Measurements from ENCODE around the gene PHLDB1.
A peak's percentile ranks its signal among the peaks of the same experiment; 100 is the strongest.

PHLDB1 gene

DNA sequence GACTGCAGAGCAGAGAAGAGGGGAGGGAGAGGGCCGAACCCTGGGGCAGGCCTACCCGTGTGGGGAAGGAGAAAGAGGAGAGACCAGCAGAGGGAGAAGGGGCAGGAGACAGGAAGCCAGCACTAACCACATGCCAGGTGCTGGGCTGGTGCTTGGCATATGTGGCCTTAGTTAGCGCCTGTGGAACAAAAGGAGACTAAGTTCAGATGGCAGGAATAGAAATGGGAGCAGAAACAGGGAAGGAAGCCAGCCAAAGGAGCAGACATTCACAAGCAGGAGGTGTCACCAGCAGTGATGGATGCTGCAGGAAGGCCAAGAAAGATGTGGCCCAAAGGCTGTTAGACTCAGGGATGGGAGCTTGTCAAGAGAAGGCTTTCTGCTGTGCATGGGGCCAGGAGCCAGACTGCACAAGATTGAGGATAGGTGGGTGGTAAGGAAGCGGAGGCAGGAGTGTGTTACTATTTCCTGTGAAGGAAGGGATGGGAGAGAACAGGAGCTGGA lies 45.3 kb downstream of the PHLDB1 start:
- Histone ChIP-seq H3K27me3 (ENCODE audit: insufficient read depth, poor library complexity, severe bottlenecking) (peaks cover 3% of the 10 kb centered on the region), H3K27ac (replicated peaks) (no peak overlapping the region), H3K4me3 (replicated peaks; ENCODE audit: insufficient read depth, low read length) (no peak overlapping the region)
- no peak for TF ChIP-seq GABPA (IDR thresholded peaks at IDR 0.05; ENCODE audit: low read depth)
- TF ChIP-seq POLR2AphosphoS5 (IDR thresholded peaks at IDR 0.05; ENCODE audit: low read depth) = no peak
- TF ChIP-seq SPI1 (IDR thresholded peaks at IDR 0.05; ENCODE audit: borderline replicate concordance, low read depth) = no peak
- TF ChIP-seq REST (IDR thresholded peaks at IDR 0.05; ENCODE audit: insufficient replicate concordance, low read depth) = no peak
- TF ChIP-seq, protein P1, sequence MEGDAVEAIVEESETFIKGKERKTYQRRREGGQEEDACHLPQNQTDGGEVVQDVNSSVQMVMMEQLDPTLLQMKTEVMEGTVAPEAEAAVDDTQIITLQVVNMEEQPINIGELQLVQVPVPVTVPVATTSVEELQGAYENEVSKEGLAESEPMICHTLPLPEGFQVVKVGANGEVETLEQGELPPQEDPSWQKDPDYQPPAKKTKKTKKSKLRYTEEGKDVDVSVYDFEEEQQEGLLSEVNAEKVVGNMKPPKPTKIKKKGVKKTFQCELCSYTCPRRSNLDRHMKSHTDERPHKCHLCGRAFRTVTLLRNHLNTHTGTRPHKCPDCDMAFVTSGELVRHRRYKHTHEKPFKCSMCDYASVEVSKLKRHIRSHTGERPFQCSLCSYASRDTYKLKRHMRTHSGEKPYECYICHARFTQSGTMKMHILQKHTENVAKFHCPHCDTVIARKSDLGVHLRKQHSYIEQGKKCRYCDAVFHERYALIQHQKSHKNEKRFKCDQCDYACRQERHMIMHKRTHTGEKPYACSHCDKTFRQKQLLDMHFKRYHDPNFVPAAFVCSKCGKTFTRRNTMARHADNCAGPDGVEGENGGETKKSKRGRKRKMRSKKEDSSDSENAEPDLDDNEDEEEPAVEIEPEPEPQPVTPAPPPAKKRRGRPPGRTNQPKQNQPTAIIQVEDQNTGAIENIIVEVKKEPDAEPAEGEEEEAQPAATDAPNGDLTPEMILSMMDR (IDR thresholded peaks at IDR 0.05; ENCODE audit: insufficient read depth, low read length) = no peak
- DNase-seq (ENCODE audit: low read depth in 1 of 2, low spot score in 1 of 2) = peak in 1 of 2 experiments; percentile 4

DNA sequence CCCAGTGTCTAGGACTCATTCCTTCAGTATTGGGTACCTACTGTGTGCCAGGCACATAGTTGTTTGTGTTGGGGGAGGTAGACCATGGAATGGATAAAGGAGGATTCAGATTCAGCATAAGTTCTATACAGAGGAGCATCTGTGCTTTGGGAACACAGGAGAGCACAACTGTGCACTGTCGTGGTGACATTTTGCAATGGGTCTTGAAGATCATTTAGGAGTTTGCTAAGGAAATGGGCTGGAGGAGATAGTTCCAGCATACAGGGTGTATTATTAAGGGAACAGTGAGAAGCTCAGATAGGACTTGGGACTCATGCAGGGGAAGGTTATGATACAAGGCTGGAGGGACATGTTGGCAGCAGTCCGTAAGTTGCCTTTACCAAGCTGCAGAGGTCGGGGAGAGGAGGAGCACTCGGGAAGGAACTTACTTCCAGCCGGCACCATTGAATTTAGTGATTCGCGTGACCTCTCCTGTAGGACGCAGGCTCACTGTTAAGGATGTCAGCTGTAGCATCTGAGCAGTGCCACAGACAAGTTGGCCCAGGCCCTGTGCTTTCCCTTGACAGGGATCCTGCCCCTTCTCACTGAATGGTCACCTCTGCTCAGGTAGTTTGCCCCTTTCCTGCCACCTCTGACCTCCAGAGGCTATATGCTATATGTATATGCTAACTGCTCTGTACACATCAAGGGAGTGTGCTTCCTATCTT lies 46.4 kb downstream of the PHLDB1 start:
- Histone ChIP-seq H3K27me3 (ENCODE audit: insufficient read depth, poor library complexity, severe bottlenecking) (peaks cover 3% of the 10 kb centered on the region), H3K27ac (replicated peaks) (no peak overlapping the region), H3K4me3 (replicated peaks; ENCODE audit: insufficient read depth, low read length) (no peak overlapping the region)
- no peak for TF ChIP-seq SPI1 (IDR thresholded peaks at IDR 0.05; ENCODE audit: borderline replicate concordance, low read depth)
- no peak for TF ChIP-seq POLR2AphosphoS5 (IDR thresholded peaks at IDR 0.05; ENCODE audit: low read depth)
- TF ChIP-seq REST (IDR thresholded peaks at IDR 0.05; ENCODE audit: insufficient replicate concordance, low read depth) = no peak
- no peak for TF ChIP-seq GABPA (IDR thresholded peaks at IDR 0.05; ENCODE audit: low read depth)
- TF ChIP-seq, protein P1 (IDR thresholded peaks at IDR 0.05; ENCODE audit: insufficient read depth, low read length) = no peak
- DNase-seq (ENCODE audit: low read depth in 1 of 2, low spot score in 1 of 2) = no peak

- no peak for TF ChIP-seq SPI1 (IDR thresholded peaks at IDR 0.05; ENCODE audit: borderline replicate concordance, low read depth)
- TF ChIP-seq REST (IDR thresholded peaks at IDR 0.05; ENCODE audit: insufficient replicate concordance, low read depth) = no peak
- TF ChIP-seq, protein P1 (IDR thresholded peaks at IDR 0.05; ENCODE audit: insufficient read depth, low read length) = no peak
- TF ChIP-seq GABPA (IDR thresholded peaks at IDR 0.05; ENCODE audit: low read depth) = no peak
- TF ChIP-seq POLR2AphosphoS5 (IDR thresholded peaks at IDR 0.05; ENCODE audit: low read depth) = no peak
- Histone ChIP-seq H3K27ac (replicated peaks) (no peak overlapping the region), H3K27me3 (ENCODE audit: insufficient read depth, poor library complexity, severe bottlenecking) (peaks cover 2% of the 10 kb centered on the region), H3K4me3 (replicated peaks; ENCODE audit: insufficient read depth, low read length) (no peak overlapping the region)
- DNase-seq (ENCODE audit: low read depth in 1 of 2, low spot score in 1 of 2) = no peak
These were observed 48.2 kb downstream of the PHLDB1 start for GRCh38 chr11:118655486-118656190.

All from HL-60 (cell line).